IPS-18c (cell line): ENCODE results near the gene GRPEL2.
"Not testable (repeated sequence)": the region's sequence is repeated elsewhere in the genome, so short reads cannot be mapped to it uniquely, and the experiment has no call there.

Source experiments
- H3K4me3 ChIP-seq: 2 replicates; pipeline ENCODE4 v1.7.0; 2013; ENCODE audit warnings: low read depth, mild to moderate bottlenecking, low read length, moderate library complexity; ENCODE audit not compliant: insufficient read depth
- H3K9me3 ChIP-seq: one replicate; pipeline ENCODE4 v1.6.1; 2013; ENCODE audit warnings: mild to moderate bottlenecking, low read length, moderate library complexity; ENCODE audit not compliant: control insufficient read depth, insufficient read depth

GRPEL2 gene

DNA sequence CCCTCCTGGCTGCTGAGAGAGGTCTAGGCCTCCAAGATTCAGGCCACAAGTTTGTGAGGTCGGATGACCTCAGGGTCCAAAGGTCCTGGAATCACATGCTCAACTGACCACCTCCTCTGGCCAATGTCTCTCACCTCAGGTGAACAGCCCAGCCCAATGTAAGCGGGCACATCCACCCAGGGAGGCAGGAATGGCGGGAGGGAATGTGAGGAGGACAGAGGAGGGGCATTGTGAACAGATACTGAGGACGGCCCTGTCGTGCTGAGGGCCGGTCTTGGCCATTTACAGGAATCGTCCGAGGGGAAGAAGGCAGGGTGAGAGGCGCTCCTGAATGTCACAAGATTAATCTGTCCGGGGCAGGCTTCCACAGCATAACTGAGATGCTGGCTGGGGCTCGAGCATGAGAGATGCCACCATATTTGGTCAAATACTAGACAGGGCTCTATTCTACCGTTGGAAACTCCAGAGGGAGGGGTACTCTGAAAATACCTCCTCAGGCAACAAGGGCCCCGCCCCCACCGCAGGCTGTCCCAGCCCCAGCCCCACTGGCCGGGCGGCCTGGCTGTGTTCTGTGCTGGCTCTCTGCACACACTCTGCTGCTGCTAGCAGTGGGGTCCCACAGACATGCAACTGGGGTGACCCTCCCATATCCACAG is 35.3 kb downstream of the GRPEL2 start:
- Histone ChIP-seq H3K4me3 (no peak overlapping the region), H3K9me3 (no peaks in the 10 kb centered on the region)

DNA sequence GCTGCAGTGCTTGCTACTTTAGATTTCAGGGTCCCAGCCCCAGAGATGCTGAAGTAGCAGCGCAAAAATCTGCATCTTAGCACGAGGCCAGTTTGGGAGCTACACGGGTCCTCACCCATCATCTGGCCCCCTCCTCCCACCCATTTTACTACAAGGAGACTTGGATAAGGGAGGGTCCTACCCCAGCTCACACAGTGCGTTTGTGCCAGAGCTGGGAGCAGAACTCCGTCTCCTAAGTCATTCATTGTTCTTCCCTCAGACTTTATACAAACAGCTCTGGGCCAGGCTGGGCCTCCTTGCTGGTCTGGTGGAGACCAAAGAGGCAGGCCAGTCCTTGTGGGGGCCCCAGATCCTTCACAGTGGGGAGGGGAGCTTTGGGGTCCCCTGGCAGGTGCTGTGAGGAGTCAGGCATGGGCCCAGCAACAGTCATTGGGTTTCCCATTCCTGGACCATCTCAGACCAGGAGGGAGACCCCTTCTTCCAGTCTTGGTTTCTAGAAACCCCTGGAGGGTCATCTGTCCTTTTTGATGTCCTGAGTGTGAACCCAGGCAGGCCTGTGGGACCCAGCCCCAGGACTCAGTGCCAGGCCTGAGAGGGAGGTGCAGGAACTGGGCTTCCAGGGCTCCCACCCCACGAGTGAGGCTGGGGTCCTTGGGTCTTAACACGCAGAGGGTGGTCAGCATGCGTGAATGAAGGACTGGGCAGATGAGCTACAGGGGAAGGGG is 36.1 kb downstream of the GRPEL2 start:
- no peak overlapping the region for H3K4me3 ChIP-seq

DNA sequence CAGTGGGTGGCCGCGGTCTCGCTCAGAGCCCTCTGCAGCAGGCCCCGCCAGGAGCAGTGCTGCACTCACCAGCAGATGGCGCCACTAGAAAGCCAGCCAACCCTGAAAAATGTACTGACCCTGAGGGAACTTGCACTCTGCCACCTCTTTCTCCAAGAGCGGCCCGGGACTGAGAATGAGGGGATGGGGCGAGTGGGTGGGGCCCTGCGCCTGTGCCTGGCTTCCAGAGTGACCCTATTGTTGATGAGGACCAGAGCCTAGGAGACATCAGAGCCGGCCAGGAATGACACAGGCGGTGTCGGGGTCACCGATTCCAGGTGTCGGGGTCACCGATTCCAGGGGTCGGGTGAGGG is 36.7 kb downstream of the GRPEL2 start:
- H3K4me3 ChIP-seq = no peak overlapping the region
- H3K9me3 ChIP-seq = no peaks in the 10 kb centered on the region

More for the DNA sequence above, 36.1 kb downstream of the GRPEL2 start:
- no peaks in the 10 kb centered on the region for H3K9me3 ChIP-seq

DNA sequence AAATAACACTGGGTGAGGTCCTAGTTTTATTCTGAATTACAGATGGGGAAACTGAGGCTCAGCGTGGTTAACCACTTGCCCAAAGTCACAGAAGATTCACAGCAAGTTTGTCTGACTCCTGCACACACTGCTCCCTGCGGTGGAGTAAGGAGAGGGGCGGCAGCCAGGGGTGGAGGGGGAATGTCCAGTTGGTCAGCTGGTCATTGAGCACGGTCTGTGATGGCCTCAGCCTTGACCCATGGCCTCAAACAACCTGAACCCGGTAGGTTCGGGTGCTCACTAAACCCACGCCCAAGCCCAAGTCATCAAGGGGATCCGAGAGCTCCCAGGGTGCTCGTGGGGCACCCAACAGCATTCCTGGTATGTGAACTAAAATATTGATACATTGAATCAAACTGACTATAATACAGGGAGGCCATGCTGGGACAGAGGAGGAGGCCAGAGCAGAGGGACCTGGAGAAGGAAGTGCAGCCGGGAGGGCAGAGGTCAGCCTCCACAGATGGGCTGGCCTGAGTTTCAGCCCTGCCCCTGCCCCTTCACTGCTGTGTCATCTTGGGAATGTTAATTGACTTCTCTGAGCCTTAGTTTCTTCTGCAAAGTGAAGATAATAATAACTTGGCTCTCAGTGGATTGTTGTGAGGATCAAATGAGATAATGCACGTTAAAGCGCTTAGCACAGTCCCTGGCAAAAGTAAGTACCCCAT is 37.4 kb downstream of the GRPEL2 start:
- Histone ChIP-seq H3K4me3 (no peak overlapping the region), H3K9me3 (no peaks in the 10 kb centered on the region)

DNA sequence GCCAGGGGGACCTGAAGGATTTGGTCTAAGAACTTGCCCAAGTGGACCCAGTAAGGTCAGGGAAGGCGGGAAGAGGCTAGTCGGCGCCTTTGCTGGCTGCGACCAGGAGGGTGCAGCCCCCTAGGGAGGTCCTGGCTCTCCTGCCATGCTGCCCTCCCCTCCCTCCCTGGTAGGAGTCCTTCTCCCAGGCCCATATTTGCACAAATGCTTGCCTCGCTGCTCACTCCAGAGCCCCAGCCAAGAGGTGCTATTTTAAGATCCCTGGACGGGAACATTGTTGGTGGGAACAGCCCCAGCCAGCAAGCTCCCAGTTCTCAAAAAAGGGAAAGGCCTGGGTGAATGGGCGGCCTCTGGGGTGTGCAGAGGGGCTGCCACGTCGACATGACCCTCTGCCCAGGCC is 38.1 kb downstream of the GRPEL2 start:
- Histone ChIP-seq H3K9me3 (peaks cover under 1% of the 10 kb centered on the region), H3K4me3 (no peak overlapping the region)

DNA sequence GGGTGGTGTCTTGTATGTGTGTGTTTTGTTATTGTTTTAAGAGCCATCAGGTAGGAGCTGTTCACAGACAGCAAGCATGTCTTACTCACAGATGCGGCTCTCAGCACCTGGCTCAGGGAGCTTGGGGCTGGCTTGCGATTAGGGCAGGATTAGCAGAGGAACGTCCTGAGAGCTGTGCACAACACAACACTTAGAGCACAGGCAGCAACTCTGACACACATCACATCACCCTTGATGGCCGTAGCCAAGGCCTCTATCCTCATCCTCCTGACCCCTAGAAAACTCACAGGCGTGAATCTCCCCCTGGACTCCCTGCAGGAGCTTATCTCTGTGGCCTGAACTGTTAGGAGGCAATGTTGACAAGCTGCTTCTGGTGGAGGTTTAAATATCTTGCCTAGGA is 40.9 kb downstream of the GRPEL2 start:
- Histone ChIP-seq H3K4me3 (no peak overlapping the region), H3K9me3 (peaks cover 2% of the 10 kb centered on the region)

DNA sequence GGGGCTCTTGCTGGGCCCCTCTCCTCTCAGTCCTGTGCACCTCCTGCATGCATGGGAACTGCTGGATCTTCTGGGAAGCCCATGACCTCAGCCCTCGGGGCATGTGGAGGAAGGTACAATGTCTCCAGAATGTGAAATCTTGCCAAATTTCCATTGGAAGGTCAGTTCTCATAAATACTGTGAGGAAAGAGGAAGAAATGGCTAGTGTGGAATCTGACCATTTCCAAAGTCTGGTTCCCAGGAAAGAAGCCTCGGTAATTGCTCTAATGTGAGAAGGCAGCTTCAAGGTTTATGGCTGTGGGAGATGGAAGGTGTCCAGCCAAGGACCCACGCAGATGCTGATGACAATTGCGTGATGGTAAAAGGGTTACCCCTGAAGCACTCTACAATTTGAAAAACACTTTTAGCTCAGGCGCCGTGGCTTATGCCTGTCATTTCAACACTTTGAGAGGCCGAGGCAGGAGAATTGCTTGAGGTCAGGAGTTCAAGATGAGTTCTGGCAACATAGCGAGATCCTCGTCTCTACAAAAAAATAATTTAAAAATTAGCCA is 41.9 kb downstream of the GRPEL2 start:
- H3K9me3 ChIP-seq = peaks cover 2% of the 10 kb centered on the region
- no peak overlapping the region for H3K4me3 ChIP-seq

DNA sequence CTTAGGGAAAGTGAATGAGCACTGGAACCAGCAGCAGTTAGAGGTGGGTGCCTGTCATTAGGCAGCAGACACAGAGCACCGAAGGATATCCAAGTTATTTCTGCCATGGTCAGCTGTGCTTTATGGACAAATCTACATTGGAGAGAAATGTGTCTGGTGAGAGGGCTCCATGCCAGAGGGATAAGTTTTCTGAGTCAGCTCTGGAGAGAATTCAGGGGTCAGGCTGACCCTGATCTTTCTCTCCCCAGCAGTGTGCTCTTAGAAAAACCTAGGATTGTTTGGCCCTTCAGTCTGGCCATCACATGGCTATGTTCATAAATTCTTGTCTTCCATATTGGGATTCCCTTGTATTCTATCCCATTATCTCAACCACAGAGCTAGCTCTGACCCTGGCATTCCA is 42.7 kb downstream of the GRPEL2 start:
- Histone ChIP-seq H3K4me3 (no peak overlapping the region), H3K9me3 (peaks cover 2% of the 10 kb centered on the region)

DNA sequence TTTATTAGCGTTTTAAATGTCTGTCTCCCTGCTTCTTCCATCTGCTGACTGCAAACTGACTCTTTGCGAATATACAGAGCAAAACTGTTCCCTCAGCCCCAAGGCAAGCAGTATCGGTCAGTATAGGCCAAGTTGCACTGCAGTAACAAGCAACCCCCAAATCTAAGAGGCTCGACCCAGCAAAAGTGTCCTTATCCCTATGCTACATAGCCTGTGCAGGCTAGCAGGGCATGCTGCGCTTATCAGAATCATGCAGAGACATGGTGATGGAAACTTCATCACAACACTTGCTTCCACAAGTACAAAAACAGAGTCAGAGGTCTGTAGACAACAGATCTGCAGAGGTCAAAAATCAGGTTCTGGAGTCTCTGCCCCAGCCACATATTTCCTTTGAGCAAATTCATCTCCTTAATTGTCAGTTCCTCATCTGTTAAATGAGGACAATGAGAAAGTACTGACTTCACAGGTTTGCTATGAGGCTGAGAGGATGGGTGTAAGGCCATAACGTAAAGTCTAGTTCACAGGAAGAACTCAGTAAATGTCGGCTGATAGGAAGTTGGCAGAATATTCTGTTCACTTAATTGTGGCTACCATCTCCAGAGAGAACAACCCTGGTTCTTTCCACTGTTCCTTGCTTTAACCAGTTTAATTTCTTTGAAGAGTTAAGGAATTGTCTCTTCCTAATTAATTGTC is 43.3 kb downstream of the GRPEL2 start:
- Histone ChIP-seq H3K9me3 (peaks cover 2% of the 10 kb centered on the region), H3K4me3 (no peak overlapping the region)

DNA sequence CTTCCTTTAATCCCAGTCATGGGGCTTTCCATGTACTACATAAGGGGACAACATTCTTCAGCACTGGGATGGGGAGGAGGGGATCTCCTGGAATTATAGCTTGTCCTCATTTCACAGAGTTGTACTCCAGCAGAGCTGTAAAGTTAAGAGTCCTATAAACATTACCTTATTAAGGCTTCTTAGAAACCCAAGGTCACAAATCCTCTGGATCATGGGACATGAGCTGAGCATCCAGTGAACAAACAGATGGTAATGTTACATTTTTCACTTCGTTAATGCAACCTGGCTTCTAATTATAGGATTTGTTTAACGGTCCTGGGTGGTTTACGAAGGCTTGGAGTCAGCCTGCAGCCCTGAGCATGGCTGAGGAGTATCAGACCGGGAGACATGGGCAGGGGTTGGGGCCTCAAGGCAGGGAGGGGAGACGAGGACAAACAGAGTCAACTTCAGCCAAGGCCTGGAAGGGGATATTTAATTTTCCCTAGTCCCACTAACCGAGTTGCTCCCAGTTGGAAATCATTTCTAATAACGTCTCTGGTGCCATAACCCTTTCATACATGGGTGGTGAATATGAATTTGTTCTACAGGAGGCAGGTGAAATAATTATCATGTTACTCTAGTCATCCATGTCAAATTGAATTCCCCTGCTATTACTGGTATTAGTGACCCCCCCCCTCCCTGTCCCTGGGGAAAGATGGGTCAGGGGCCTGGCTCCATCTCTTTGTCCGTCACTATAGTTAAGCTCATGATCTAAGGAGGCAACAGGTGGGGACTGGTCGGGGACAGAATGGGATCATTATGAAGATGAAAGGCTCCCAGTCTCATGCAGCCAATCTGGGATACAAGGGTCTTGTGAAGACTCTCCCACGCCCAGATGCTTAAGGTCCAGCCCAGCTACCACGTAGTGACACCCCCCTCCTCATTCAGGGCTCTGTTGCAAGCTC is 44.5 kb downstream of the GRPEL2 start:
- Histone ChIP-seq H3K4me3 (no peak overlapping the region), H3K9me3 (peaks cover 2% of the 10 kb centered on the region)

DNA sequence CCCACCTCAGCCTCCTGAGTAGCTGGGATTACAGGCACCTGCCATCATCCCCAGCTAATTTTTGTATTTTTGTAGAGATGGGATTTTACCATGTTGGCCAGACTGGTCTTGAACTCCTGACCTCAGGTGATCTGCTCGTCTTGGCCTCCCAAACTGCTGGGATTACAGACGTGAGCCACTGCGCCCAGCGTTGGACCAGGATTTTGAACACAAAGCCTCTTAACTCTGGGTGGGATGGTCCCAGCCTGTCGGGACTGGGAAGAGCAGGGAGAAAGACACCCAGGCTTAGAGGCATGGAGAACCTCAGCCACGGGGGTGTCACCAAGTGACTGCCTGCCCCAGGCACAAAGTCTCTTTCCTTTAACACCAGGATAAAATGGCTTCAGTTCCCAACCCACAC is 45.8 kb downstream of the GRPEL2 start:
- H3K4me3 ChIP-seq, H3K9me3 ChIP-seq: not testable (repeated sequence)

DNA sequence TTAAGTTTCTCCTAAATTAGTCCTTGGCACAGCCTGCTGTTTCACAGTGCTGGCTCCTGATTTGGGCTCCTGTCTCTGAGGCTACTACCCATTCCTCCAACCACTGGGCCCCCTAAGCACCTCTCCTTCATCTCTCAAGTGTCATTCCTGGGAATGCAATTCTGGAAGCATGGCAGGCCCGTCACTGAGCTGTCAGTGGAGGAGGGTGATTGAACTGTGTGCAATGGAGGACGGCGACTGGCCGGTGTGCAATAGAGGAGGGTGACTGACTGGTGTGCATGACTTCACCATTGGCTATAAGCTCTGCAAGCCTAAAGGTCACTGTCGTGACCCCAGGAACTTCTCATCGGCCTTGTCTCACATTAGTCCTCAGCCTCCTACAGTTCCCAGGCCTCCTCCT is 46.2 kb downstream of the GRPEL2 start:
- Histone ChIP-seq H3K9me3 (peaks cover 2% of the 10 kb centered on the region), H3K4me3 (no peak overlapping the region)

DNA sequence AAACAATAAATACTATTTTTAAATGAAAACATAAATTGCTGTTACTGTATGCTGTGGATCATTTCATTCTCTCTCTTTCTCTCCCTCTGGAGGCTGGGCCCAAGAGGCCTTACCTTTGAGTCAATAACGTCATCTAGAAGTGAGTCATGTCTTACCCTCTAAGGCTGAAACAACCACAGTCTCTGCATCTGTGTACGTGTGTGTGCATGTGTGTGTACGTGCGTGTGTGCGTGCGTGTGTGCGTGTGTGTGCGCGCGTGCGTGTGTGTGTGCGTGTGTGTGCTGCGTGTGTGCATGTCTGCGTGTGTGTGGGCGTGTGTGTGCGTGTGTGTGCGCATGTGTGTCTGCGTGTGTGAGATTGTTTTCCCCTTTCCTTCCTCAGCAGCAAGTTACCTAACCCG is 47.4 kb downstream of the GRPEL2 start:
- Histone ChIP-seq H3K9me3 (peaks cover 2% of the 10 kb centered on the region), H3K4me3 (no peak overlapping the region)

DNA sequence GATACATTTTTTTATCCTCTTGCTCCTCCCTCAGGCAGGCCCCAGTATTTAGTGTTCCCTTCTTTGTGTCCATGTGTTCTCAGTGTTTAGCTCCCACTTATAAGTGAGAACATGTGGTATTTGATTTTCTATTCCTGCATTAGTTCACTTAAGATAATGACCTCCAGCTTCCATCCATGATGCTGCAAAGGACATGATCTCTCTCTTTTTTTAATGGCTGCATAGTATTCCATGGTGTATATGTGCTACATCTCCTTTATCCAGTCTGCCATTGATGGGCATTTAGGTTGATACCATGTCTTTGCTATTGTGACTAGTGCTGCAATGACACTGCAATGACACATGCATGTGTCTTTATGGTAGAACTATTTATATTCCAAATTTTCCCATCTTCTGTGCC is 49.7 kb downstream of the GRPEL2 start:
- H3K9me3 ChIP-seq, H3K4me3 ChIP-seq: not testable (repeated sequence)

DNA sequence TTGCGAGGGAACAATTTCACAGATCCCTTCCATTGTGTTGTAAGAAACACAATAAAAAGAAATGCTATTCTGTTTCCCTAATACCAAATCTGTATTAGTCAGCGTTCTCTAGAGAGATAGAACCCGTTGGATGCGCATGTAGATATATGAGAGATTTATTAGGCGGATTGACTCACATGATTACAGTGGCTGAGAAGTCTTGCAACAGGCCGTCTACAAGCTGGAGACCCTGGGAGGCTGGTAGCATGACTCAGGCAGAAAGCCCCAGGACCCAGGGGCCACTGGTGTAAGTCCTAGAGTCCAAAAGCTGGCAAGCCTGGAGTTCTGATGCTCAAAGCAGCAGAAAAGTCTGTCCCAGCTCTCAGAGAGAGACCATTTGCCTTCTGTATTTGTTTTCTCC is 52.2 kb downstream of the GRPEL2 start:
- no peak overlapping the region for H3K4me3 ChIP-seq
- H3K9me3 ChIP-seq = peaks cover 2% of the 10 kb centered on the region

DNA sequence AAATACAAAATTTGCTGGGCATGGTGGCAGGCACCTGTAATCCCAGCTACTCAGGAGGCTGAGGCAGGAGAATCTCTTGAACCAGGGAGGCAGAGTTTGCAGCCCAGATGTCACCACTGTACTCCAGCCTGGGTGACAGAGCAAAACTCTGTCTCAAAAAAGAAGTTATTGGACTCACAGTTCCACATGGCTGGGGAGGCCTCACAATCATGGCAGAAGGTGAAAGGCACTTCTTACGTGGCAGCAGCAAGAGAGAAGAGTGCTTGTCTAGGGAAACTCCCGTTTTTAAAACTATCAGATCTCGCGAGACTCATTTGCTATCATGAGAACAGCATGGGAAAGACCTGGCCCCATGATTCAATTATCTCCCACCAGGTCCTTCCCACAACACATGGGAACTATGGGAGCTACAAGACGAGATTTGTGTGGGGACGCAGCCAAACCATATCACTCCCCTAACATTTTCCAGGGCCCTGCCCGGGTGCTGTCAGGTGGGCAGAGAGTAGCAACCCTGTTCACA is 53.5 kb downstream of the GRPEL2 start:
- H3K9me3 ChIP-seq, H3K4me3 ChIP-seq: not testable (repeated sequence)
